HG03280 (cell line): ENCODE measurements around the gene DONSON.
A peak's percentile ranks its signal among the peaks of the same experiment; 100 is the strongest.

Experiments
- ATAC-seq: cut with Tn5 transposase; IDR thresholded peaks from one replicate; pipeline ENCODE4 v1.9.1; 2021; ENCODE audit warnings: mild to moderate bottlenecking, moderate library complexity; ENCODE audit not compliant: unreplicated experiment

DONSON gene

DNA sequence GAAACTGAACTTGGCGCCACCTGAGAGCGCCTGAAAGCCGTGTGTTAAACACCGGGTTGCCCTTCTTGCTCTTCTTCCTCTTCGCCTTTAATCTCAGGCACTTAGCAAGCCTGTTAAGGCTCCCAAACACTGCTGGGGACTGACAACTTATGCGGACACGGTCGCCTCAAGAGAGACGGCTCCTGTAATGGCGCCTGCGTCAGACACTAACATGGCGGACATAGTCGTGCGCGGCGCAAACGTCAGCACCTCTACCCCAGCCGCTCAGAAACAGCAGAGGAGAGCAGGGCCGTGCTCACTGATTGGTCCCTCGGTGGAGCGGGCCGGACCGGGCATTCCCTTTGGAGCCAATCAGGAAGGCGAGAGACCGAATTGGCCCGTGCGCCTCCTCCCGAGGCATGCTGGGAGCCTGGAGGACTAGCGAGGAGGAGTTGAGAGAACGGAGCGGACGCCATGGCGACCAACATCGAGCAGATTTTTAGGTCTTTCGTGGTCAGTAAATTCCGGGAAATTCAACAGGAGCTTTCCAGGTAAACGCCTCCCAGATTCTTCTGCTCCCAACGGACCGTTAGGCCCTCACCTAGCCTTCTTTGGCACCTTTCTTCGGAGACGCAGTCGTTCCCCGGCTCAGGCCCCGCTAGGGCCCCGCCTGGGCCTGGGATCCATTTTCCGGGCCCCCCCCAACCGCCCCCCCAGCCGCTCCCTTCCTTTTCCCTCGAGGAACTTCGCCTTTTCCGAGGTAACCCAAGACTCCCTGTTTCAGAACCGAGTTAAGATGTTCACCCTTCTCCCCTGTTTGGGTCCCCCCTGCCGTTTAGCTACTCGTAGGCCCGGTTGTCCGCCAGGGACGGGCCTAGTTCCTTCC lies 45.6 kb downstream of the DONSON start, which contains the start of gene SON:
Gene SON, plus strand, starts transcription at position 399 of the 865 bp plus-strand sequence. Its CDS starts 55 bp downstream, at position 454.
- ATAC-seq: peak; percentile 93

DNA sequence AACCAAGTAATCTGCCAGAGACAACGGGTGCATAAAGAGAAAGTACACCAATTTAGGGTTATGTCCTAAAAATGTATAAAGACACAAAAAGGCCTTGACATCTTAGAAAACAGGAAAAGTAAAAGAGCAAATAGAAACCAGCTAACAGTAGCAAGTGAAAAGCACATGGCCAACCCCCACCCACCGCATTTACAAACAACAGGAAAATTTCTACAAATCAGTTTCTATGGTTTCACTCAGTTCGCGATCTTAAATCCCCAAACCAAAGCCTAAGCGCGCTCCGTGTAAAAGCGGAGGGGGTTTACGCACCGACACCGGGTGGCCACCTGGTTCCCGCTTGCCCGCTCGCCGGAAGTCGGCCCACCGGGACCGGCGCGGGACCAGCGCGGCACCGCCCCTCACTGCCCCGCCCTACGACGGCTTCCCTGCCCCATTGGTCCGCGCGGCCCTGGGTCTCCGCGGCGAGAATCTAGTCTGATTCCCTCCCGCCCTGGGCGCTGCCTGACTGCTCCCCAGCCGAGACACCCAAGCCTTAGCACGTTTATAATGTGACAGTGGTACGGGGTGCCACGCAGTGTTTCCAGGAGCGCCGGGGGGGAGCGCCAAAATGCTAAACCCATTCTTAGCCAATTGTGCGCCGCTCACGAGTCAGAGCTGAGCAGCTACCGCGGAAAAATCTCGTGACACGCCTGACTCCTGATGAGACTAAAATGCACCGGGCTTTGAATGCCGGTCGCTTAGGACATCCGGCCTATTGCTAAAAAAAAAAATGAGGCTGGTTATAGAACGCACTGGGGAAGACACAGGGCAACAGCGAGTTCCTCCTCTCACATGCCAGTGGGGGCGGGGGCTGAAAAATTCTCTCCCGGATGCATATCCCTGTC lies 46.5 kb downstream of the DONSON start, which contains the start of gene GART:
Gene GART, minus strand, starts transcription at position 362 of the 884 bp plus-strand sequence. CDS start 2,802 bp downstream, outside the sequence.
- peak; percentile 54 for ATAC-seq

DNA sequence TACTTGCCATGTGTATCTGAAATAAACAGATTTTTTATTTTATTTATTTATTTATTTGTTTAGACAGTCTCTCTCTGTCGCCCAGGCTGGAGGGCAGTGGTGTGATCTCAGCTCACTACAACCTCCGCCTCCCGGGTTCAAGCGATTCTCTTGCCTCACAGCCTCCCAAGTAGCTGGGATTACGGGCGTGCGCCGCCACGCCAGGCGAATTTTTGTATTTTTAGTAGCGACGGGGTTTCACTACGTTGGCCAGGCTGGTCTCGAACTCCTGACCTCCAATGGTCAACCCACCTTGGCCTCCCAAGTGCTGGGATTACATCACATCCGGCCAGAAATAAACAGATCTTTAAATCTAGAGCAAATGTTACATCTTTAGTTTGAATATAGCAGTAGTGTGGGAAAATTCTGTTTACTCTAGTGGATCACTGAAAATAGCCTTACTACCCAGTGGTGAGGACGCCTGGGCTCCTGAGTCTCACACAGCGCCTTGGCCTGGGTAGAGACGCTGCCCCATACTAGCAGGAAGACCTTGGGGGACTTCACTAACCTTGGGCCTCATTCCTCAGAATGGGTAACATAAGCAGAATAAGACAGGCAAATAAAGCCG lies 47.3 kb downstream of the DONSON start:
- no peak for ATAC-seq

- no peak for ATAC-seq
Measured at GRCh38 chr21:33540711-33541104, 47.8 kb downstream of the DONSON start.

GRCh38 chr21:33539616-33540015 lies 48.9 kb downstream of the DONSON start:
- ATAC-seq: no peak

GRCh38 chr21:33537212-33537611 lies 51.3 kb downstream of the DONSON start:
- no peak for ATAC-seq

DNA sequence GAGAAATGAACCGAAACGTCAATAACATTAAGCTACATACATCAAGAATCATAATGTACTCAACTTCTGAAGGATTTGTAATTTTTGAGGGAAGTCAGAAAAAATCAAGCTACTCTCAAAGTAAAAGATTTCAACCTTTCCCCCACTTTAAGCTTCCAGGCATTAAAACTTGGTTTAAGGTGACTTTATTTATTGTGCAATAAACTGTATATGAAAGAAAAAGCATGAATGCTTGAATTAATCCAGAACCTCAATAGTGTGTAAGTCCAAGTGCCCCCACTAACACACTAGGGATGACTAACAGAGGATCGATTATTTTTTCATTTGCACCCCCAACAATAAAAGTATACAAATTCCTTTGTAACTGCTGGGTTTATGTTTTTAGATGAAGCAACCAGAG lies 57.5 kb downstream of the DONSON start:
- no peak for ATAC-seq
